ENCODE measurements around the gene PTBP3. TPM values are rescaled to one million over a fixed set of nuclear protein-coding genes. Genes with fewer than 3 reads are reported as not detected.

The PTBP3 gene
- polyA plus RNA-seq, 1 experiment, result 34.8 TPM

- H3K9me3 ChIP-seq (ENCODE audit: control insufficient read depth, insufficient read depth, low read length), result no peaks in the 10 kb centered on the region
- ChIA-PET POLR2A (no interaction called here), CTCF (no interaction called here)
- no peak overlapping the region for H3K27ac ChIP-seq (ENCODE audit: low read depth, low read length)
- H3K27me3 ChIP-seq (ENCODE audit: control insufficient read depth, insufficient read depth, low read length), result no peaks in the 10 kb centered on the region
- H3K4me3 ChIP-seq (ENCODE audit: low read depth, low read length), result no peak overlapping the region
- TF ChIP-seq, protein P1, sequence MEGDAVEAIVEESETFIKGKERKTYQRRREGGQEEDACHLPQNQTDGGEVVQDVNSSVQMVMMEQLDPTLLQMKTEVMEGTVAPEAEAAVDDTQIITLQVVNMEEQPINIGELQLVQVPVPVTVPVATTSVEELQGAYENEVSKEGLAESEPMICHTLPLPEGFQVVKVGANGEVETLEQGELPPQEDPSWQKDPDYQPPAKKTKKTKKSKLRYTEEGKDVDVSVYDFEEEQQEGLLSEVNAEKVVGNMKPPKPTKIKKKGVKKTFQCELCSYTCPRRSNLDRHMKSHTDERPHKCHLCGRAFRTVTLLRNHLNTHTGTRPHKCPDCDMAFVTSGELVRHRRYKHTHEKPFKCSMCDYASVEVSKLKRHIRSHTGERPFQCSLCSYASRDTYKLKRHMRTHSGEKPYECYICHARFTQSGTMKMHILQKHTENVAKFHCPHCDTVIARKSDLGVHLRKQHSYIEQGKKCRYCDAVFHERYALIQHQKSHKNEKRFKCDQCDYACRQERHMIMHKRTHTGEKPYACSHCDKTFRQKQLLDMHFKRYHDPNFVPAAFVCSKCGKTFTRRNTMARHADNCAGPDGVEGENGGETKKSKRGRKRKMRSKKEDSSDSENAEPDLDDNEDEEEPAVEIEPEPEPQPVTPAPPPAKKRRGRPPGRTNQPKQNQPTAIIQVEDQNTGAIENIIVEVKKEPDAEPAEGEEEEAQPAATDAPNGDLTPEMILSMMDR (IDR thresholded peaks at IDR 0.05; ENCODE audit: low read depth, low read length), result no peak
- DNase-seq (ENCODE audit: low read depth, low spot score), result no peak
Measured at GRCh38 chr9:112176524-112176923, 156.9 kb downstream of the PTBP3 start.

- Histone ChIP-seq H3K27me3 (ENCODE audit: control insufficient read depth, insufficient read depth, low read length) (no peaks in the 10 kb centered on the region), H3K4me3 (ENCODE audit: low read depth, low read length) (no peak overlapping the region; the same call in 1 of the 2 replicates), H3K9me3 (ENCODE audit: control insufficient read depth, insufficient read depth, low read length) (no peaks in the 10 kb centered on the region), H3K27ac (ENCODE audit: low read depth, low read length) (no peak overlapping the region)
- ChIA-PET CTCF (no interaction called here), POLR2A (no interaction called here)
- TF ChIP-seq, protein P1 (IDR thresholded peaks at IDR 0.05; ENCODE audit: low read depth, low read length), result no peak
- no peak for DNase-seq (ENCODE audit: low read depth, low spot score)
Measured at GRCh38 chr9:112175796-112176315, 157.6 kb downstream of the PTBP3 start.

- Histone ChIP-seq H3K9me3 (ENCODE audit: control insufficient read depth, insufficient read depth, low read length) (no peaks in the 10 kb centered on the region), H3K27ac (ENCODE audit: low read depth, low read length) (no peak within 1 kb of the TSS), H3K27me3 (ENCODE audit: control insufficient read depth, insufficient read depth, low read length) (no peaks in the 10 kb centered on the region), H3K4me3 (ENCODE audit: low read depth, low read length) (peak within 1 kb of the TSS; percentile 59)
- TF ChIP-seq, protein P1 (IDR thresholded peaks at IDR 0.05; ENCODE audit: low read depth, low read length), result no peak
- POLR2A ChIA-PET, result interaction anchor here (0.9 kb wide), 1 partner anchor 101 kb away, joined by 4 read pairs; no protein-coding TSS in a partner anchor
- CTCF ChIA-PET, result interaction anchor here (1.2 to 1.4 kb wide), 2 partner anchors 9 to 77 kb away, joined by 3 read pairs; no protein-coding TSS in a partner anchor
- DNase-seq (ENCODE audit: low read depth, low spot score), result no peak
Measured at GRCh38 chr9:112174965-112175795, 158.2 kb downstream of the PTBP3 start, which contains the start of gene SUSD1. Gene SUSD1 (minus strand): TSS chr9:112175297. CDS start chr9:112175235, 62 bp downstream.

DNA sequence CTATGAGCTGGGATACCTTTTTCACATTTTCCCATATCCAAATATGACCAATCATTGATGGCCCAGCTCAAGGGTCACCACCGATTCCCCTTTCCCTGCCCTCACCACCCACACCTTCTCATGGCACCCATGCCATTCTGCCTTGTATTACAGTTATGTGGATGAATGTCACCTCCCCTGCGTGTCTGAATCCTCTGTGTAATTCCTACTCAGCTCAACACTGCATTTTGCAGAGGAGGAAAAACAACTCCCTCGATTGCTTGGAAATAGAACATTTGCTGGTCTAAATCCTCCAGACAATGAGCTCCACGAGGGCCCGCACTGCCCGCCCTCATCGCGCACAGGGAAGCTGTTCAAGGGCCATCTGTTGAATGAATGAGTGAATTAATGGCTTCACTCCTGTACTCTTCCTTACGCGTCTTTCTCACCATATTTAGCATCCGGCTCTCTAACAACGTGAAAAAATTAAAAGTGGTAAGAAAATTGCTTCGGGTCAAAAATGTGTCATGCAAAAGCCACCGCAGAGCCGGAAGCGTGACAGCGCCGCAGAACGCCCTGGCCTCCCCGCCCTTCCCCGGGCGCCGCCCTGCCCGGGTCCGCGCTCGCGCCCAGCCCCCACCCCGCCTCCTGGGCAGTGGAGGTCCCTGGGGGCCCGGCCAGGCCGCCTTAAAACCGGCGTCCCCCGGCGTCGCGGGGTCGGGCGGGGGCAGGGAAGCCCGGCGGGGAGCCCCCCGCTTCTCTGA lies 159.0 kb downstream of the PTBP3 start:
- TF ChIP-seq, protein P1 (IDR thresholded peaks at IDR 0.05; ENCODE audit: low read depth, low read length), result no peak
- ChIA-PET POLR2A (interaction anchor here (0.9 kb wide), 1 partner anchor 100 kb away, joined by 4 read pairs; no protein-coding TSS in a partner anchor), CTCF (interaction anchor here (1.2 to 1.4 kb wide), 2 partner anchors 10 to 77 kb away, joined by 3 read pairs; no protein-coding TSS in a partner anchor)
- Histone ChIP-seq H3K9me3 (ENCODE audit: control insufficient read depth, insufficient read depth, low read length) (no peaks in the 10 kb centered on the region), H3K27me3 (ENCODE audit: control insufficient read depth, insufficient read depth, low read length) (no peaks in the 10 kb centered on the region), H3K27ac (ENCODE audit: low read depth, low read length) (no peak overlapping the region), H3K4me3 (ENCODE audit: low read depth, low read length) (peak overlapping the region; percentile 59)
- DNase-seq (ENCODE audit: low read depth, low spot score), result no peak
